Activated naive CD8-positive, alpha-beta T cell treated with anti-CD3 and anti-CD28 coated beads, Interleukin-2, amount 50 U/mL, for 16 hours (primary cell): ENCODE data around the gene MDM4.
"Not testable (repeated sequence)": the region's sequence is repeated elsewhere in the genome, so short reads cannot be mapped to it uniquely, and the experiment has no call there.

Source experiments
- DNase-seq: peaks from one replicate; pipeline ENCODE4 v3.0.0-alpha.2; 2020; ENCODE audit warnings: low read depth, low spot score

MDM4 gene

DNA sequence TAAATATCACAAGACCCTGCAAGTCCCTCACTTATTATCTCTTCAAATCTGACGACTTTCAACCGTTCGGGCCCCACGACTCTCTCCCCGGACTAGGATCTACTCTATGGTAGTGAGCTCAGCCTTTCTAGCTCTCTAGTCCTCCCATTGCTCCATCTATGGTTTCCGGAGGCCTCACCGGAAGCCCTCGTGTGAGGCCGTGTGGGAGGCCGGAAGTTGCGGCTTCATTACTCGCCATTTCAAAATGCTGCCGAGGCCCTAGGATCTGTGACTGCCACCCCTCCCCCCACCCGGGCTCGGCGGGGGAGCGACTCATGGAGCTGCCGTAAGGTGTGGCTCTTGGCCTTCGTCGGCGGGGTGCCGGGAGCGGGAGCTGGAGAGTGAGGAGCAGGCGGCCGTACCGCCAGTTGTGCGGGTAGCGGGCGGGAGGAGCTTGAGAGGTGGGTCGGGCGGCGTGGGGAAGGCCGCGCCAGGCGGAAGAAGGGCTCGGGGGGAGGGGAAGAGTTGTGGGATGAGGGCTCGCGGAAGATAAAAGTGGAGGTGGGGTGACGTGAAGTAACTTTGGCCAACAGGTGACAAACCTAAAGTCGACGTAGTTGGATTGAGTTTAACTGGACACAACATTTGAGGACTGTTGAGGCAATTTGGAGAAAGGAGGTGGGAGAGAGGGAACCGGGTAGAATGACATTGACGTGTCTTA, at the start of gene MDM4:
Gene MDM4, plus strand, starts transcription at position 227 of the 700 bp plus-strand sequence. CDS start 9,113 bp downstream, outside the sequence.
- peak; percentile 89 for DNase-seq

DNA sequence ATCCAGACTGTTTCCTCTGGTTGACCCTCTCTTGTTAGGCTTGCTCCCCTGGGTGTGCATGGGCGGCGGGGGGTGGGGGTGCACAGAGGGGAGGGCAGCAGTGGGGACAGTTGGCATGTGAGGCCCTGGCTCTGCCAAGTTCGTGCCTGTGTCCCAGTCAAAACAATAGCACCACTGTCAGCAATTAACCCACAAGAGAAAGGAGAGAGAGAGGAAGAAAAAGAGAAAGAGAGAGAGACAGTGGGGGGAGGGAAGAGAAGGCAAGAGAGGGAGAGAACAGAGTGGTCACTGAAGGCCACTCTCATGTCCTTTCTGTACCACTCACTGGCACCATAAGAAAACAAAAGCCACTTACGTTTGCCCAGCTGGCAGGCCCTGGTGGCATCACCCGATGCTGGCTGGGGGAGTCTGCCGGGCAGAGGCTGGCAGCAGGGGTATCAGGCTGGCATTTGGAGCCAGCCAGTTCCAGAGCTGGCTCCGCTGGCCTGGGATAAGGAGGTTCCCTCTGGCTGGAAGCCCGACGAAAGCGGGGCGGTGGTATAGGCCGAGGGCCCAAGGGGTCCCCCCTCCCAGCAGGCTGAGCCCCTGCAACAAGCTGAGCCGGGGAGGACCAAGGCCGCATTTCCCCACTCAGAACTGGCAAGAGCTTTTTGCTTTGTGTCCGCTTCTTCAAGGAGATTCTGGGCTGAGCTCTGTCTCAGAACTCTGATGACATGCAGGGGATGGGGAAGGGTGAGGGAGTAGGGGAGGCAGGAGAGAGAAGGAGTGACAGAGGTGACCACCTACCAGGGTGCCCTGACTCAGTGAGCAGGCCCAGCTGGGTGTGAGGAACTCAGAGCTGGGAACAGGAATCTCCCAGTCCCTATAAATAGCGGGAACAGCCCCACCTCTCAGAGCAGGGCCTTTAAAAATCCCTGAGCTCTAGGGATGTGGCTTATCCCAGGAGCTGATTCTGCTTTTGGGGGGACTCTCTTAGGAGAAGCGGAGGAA, 49.5 kb upstream of the MDM4 start:
- DNase-seq: no peak

GRCh38 chr1:204468206-204468605, 48.0 kb upstream of the MDM4 start:
- no peak for DNase-seq

- DNase-seq: no peak
Observed at GRCh38 chr1:204468766-204469302, 47.4 kb upstream of the MDM4 start.

DNA sequence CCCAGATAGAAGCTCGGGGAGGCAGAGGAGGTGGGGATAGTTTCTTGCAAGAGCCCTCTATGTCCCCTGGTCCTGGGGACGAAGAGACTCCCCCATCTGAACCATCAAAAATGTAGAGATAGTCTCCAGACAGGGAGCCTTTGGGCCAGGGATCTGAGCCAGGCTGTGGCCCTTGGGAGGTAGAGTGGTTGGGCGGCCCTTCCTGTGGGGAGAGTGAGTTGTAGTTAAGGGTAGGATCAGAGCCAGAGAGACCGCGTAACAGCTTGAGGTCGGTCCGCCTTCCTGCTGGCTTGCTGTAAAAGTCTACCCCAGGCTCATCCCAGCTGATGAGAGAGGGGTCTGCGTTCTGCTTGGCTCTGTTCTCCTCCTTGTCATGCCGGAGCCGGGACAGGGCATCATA, 46.9 kb upstream of the MDM4 start:
- DNase-seq: no peak

DNA sequence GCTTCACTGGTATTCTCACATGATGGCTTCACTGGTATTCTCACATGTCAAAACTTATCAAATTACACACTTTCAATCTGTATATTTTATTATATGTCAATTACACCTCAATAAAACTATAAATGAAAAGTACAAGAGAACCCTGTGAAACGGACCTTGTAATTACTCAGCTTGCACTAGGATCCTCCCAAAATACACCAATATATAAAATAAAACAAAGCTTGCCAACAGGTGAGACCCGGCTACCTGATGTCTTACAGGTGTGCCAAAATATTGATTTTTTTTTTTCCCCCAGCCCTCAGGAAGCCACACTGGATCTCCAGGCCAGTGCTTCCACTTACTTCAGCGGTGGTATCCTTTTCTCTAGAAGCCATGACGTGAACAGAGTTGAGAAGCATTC, 44.5 kb upstream of the MDM4 start:
- no peak for DNase-seq

DNA sequence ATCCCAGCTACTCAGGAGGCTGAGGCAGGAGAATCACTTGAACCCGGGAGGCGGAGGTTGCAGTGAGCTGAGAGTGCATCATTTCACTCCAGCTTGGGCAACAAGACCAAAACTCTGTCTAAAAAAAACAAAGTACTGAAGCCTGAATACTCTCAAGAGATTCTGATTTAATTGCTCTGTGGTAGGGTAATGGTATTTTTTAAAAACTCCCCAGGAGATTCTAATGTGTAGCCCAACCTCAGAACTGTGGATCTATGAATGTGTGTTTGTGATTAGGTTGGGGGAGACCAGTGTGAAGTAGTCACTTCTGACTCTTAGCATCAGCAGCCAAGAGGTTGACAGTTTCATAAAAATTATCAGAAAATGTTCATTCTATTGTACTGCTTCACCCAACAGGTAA, 43.5 kb upstream of the MDM4 start:
- no peak for DNase-seq

DNA sequence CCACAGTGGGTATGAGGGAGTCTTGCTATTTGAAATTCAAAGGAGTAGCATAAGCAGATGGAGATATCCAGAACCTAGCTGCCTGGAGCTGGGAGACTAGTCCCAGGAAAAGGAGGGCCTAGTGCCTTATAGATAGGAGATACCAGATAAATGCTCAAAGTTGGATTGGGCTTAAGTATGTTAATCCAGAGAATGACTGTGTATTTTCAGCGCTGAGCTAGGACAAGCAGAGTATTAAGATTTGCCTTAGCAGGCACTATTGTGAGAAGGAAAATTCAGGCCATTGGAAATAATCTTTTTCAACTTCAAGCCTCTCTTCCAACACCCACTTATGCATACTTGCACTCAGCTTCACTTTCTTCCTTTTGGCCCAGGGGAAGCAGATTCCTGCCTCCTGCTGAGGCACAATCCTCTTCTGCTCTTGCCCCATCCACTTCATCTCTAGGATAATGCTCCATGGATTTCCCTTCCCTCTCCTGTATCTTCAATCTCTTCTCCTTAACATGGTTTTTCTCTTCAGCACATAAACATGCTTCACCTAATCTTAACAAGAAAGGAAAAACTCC, 42.7 kb upstream of the MDM4 start:
- DNase-seq: no peak

- no peak for DNase-seq
Observed at GRCh38 chr1:204475656-204476432, 40.4 kb upstream of the MDM4 start.

GRCh38 chr1:204476563-204476962, 39.6 kb upstream of the MDM4 start:
- no peak for DNase-seq

- DNase-seq: no peak
Observed at GRCh38 chr1:204477036-204477740, 39.0 kb upstream of the MDM4 start.

- DNase-seq: no peak
Observed at GRCh38 chr1:204478172-204478899, 37.9 kb upstream of the MDM4 start.

GRCh38 chr1:204478921-204479320, 37.3 kb upstream of the MDM4 start:
- DNase-seq: no peak

DNA sequence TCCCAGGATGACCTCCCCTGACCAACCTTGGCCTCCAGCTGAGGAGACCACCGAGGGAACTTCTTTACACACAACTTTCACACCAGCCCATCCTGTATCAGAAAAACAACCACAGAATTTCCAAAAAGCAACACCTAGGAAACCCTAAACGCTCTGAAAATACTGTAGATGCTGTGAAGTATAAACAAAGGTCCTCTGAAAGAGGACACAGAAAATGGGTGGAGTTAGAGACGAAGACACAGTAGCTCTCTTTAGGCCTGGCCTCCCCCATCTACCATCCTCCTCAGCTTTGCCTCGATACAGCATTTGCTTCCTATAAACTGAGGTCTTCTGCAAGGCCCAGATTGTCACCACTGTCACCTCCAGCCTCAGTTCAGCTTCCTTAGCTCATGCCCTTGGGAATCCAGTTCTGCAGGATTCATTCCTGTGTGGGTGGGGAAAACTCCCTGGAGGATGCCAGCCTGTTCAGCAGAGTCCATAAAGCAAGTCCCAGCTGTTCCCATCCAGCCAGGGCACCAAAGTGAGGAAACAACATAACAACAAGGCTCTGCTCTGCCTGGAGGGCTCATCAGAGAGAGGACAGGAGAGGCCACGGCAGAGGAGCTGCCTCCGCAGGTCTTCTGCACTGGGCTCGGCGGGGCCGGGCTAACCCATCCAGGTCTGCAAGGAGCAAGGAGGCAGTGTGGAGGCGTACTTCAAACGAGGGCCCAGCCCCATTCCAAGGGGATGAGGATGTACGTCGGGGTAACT, 36.6 kb upstream of the MDM4 start:
- DNase-seq: no peak

DNA sequence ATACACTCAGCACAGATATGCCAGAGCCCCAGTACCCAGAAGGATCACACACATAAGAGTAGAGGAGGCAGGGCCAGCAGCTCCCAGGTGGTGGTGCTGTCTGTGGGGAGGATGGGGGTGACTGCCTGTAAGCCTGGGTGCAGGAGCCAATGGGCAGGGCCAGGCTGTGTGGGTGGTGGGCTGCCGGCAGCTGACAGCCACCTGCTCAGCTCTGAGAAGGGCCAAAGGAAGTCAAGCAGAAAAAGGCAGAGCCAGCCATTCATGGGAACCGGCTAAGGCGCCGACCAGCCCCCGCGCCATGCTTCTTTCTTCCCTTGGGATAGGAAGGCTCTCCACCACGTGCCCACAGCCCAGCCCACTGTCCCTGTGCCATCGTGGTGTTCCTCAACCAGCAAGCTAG, 35.7 kb upstream of the MDM4 start:
- DNase-seq: no peak

GRCh38 chr1:204483791-204484190, 32.4 kb upstream of the MDM4 start:
- DNase-seq: no peak

GRCh38 chr1:204486513-204487255, 29.5 kb upstream of the MDM4 start:
- not testable (repeated sequence) for DNase-seq

GRCh38 chr1:204487256-204487615, 29.0 kb upstream of the MDM4 start:
- no peak for DNase-seq

GRCh38 chr1:204491655-204492054, 24.6 kb upstream of the MDM4 start:
- DNase-seq: no peak
